ENCODE results near the gene TBX6. TPM values are rescaled to one million over a fixed set of nuclear protein-coding genes. Genes with fewer than 3 reads are reported as not detected.

The TBX6 gene
- total RNA-seq, 1 experiment from 2014 or later: 0.46 TPM

GRCh38 chr16:30082545-30083090, 9.1 kb downstream of the TBX6 start (continued):
- no peak for TF ChIP-seq POLR2AphosphoS5 (IDR thresholded peaks at IDR 0.05; ENCODE audit: low read depth, low read length)

- DNase-seq (ENCODE audit: low read depth, low spot score) (no peak), ATAC-seq (no peak)
- H3K4me1 ChIP-seq (ENCODE audit: control insufficient read depth, insufficient read depth, low read length): peaks cover 13% of the 10 kb centered on the region
- POLR2A ChIA-PET: no interaction called here
- in situ Hi-C loops (cut with HindIII; ENCODE audit: low pct_unique_long_range_greater_than_20kb, low sequenced_read_pairs): no loop called here
- TF ChIP-seq SIN3A (IDR thresholded peaks at IDR 0.05; ENCODE audit: borderline replicate concordance, insufficient read depth, low read depth, low read length) (no peak), TCF7L2 (IDR thresholded peaks at IDR 0.05; ENCODE audit: low read depth, low read length) (no peak), REST (IDR thresholded peaks at IDR 0.05; ENCODE audit: insufficient read depth in 1 of 2, low read depth in 2 of 2, low read length in 1 of 2) (no peak), POLR2AphosphoS5 (IDR thresholded peaks at IDR 0.05; ENCODE audit: low read depth, low read length) (no peak), CTCF (IDR thresholded peaks at IDR 0.05) (no peak)
- H3K36me3 ChIP-seq (ENCODE audit: control insufficient read depth, insufficient read depth, low read length): peaks cover 5% of the 10 kb centered on the region; the same call in 1 of the 2 replicates
- H3K27ac ChIP-seq (ENCODE audit: low read length): no peak overlapping the region
- H3K9me3 ChIP-seq (ENCODE audit: control insufficient read depth, insufficient read depth, low read depth, low read length): no peaks in the 10 kb centered on the region
- no peak overlapping the region for H3K4me3 ChIP-seq (ENCODE audit: low read depth in 2 of 2, low read length in 2 of 2)
- no TSS peak for BruUV-seq (replicated peaks)
- no peaks in the 10 kb centered on the region for H3K27me3 ChIP-seq (ENCODE audit: control insufficient read depth, insufficient read depth, low read length)
- CTCF ChIA-PET: interaction anchor here (0.9 kb wide), 1 partner anchor 12 kb away, joined by 4 read pairs; the partner anchor contains the start of gene TBX6
- intact Hi-C loops (cut with micrococcal nuclease; ENCODE audit: unreplicated experiment): no loop called here
These were observed 12.2 kb downstream of the TBX6 start for GRCh38 chr16:30079480-30079879.

GRCh38 chr16:30078744-30079143, 13.0 kb downstream of the TBX6 start:
- no peak overlapping the region for H3K27ac ChIP-seq (ENCODE audit: low read length)
- POLR2A ChIA-PET: interaction anchor here (0.7 kb wide), 1 partner anchor 45 kb away, joined by 4 read pairs; the partner anchor contains the start of gene MAPK3
- DNase-seq (ENCODE audit: low read depth, low spot score) (no peak), ATAC-seq (no peak)
- H3K36me3 ChIP-seq (ENCODE audit: control insufficient read depth, insufficient read depth, low read length): peaks cover 5% of the 10 kb centered on the region; the same call in 1 of the 2 replicates
- no peak for TF ChIP-seq REST (IDR thresholded peaks at IDR 0.05; ENCODE audit: insufficient read depth in 1 of 2, low read depth in 2 of 2, low read length in 1 of 2)
- no peak for TF ChIP-seq TCF7L2 (IDR thresholded peaks at IDR 0.05; ENCODE audit: low read depth, low read length)
- TF ChIP-seq SIN3A (IDR thresholded peaks at IDR 0.05; ENCODE audit: borderline replicate concordance, insufficient read depth, low read depth, low read length): no peak
- TF ChIP-seq POLR2AphosphoS5 (IDR thresholded peaks at IDR 0.05; ENCODE audit: low read depth, low read length): no peak
- TF ChIP-seq CTCF (IDR thresholded peaks at IDR 0.05): no peak
- no peak overlapping the region for H3K4me3 ChIP-seq (ENCODE audit: low read depth in 2 of 2, low read length in 2 of 2)
- no peaks in the 10 kb centered on the region for H3K9me3 ChIP-seq (ENCODE audit: control insufficient read depth, insufficient read depth, low read depth, low read length)
- H3K4me1 ChIP-seq (ENCODE audit: control insufficient read depth, insufficient read depth, low read length): peaks cover 13% of the 10 kb centered on the region
- intact Hi-C loops (cut with micrococcal nuclease; ENCODE audit: unreplicated experiment) (no loop called here), in situ Hi-C loops (cut with HindIII; ENCODE audit: low pct_unique_long_range_greater_than_20kb, low sequenced_read_pairs) (no loop called here)
- CTCF ChIA-PET: interaction anchor here (0.9 kb wide), 1 partner anchor 13 kb away, joined by 4 read pairs; the partner anchor contains the start of gene TBX6
- no peaks in the 10 kb centered on the region for H3K27me3 ChIP-seq (ENCODE audit: control insufficient read depth, insufficient read depth, low read length)
- no TSS peak for BruUV-seq (replicated peaks)
